GM19043 (cell line): ENCODE results near the gene FHIT.

Source experiments
- ATAC-seq: cut with Tn5 transposase; IDR thresholded peaks from one replicate; pipeline ENCODE4 v1.9.1; 2021; ENCODE audit warnings: low read depth; ENCODE audit not compliant: unreplicated experiment

FHIT gene

GRCh38 chr3:60276615-60277014, 974.6 kb downstream of the FHIT start:
- no peak for ATAC-seq

GRCh38 chr3:60274646-60275045, 976.6 kb downstream of the FHIT start:
- no peak for ATAC-seq

- ATAC-seq: no peak
Observed at GRCh38 chr3:60274098-60274497, 977.2 kb downstream of the FHIT start.

GRCh38 chr3:60269829-60270266, 981.4 kb downstream of the FHIT start:
- no peak for ATAC-seq

GRCh38 chr3:60269377-60269776, 981.9 kb downstream of the FHIT start:
- no peak for ATAC-seq

GRCh38 chr3:60268123-60268522, 983.1 kb downstream of the FHIT start:
- no peak for ATAC-seq

- no peak for ATAC-seq
Observed at GRCh38 chr3:60266444-60266843, 984.8 kb downstream of the FHIT start.

- no peak for ATAC-seq
Observed at GRCh38 chr3:60263191-60263590, 988.1 kb downstream of the FHIT start.

GRCh38 chr3:60262546-60262945, 988.7 kb downstream of the FHIT start:
- no peak for ATAC-seq

GRCh38 chr3:60260546-60260945, 990.7 kb downstream of the FHIT start:
- ATAC-seq: no peak

GRCh38 chr3:60250810-60251209, 1000.4 kb downstream of the FHIT start:
- no peak for ATAC-seq

- ATAC-seq: no peak
Observed at GRCh38 chr3:60250206-60250605, 1001.0 kb downstream of the FHIT start.

GRCh38 chr3:60246361-60246760, 1004.9 kb downstream of the FHIT start:
- ATAC-seq: no peak

GRCh38 chr3:60243456-60243855, 1007.8 kb downstream of the FHIT start:
- ATAC-seq: no peak

- ATAC-seq: no peak
Observed at GRCh38 chr3:60240492-60240891, 1010.8 kb downstream of the FHIT start.

GRCh38 chr3:60238550-60238949, 1012.7 kb downstream of the FHIT start:
- ATAC-seq: no peak

GRCh38 chr3:60229502-60229901, 1021.8 kb downstream of the FHIT start:
- ATAC-seq: no peak

GRCh38 chr3:60228823-60229222, 1022.4 kb downstream of the FHIT start:
- ATAC-seq: no peak

GRCh38 chr3:60226912-60227311, 1024.3 kb downstream of the FHIT start:
- no peak for ATAC-seq

GRCh38 chr3:60225848-60226247, 1025.4 kb downstream of the FHIT start:
- ATAC-seq: no peak

GRCh38 chr3:60220768-60221167, 1030.5 kb downstream of the FHIT start:
- ATAC-seq: no peak

- ATAC-seq: no peak
Observed at GRCh38 chr3:60219501-60219900, 1031.8 kb downstream of the FHIT start.

GRCh38 chr3:60217156-60217911, 1033.9 kb downstream of the FHIT start:
- ATAC-seq: no peak
